Fibroblast of skin of back (primary cell): ENCODE results near the gene CYP27C1.
A peak's percentile ranks its signal among the peaks of the same experiment; 100 is the strongest.

Experiments
- DNase-seq: peaks from one replicate; pipeline ENCODE4 v3.0.0-alpha.2; 2013

Gene CYP27C1

GRCh38 chr2:127146820-127147502 is 73.1 kb downstream of the CYP27C1 start:
- DNase-seq, result peak; percentile 87

- no peak for DNase-seq
Observed at GRCh38 chr2:127146071-127146725, 73.9 kb downstream of the CYP27C1 start.

- DNase-seq, result peak; percentile 78
Observed at GRCh38 chr2:127145280-127145895, 74.7 kb downstream of the CYP27C1 start.

GRCh38 chr2:127143841-127144782 is 76.0 kb downstream of the CYP27C1 start:
- peak; percentile 50 for DNase-seq

- no peak for DNase-seq
Observed at GRCh38 chr2:127142663-127143630, 77.2 kb downstream of the CYP27C1 start.

- no peak for DNase-seq
Observed at GRCh38 chr2:127140538-127140937, 79.6 kb downstream of the CYP27C1 start.

- DNase-seq, result no peak
Observed at GRCh38 chr2:127139766-127140165, 80.3 kb downstream of the CYP27C1 start.

GRCh38 chr2:127138281-127138680 is 81.8 kb downstream of the CYP27C1 start:
- DNase-seq, result no peak

GRCh38 chr2:127137741-127138140 is 82.4 kb downstream of the CYP27C1 start:
- DNase-seq, result no peak

- DNase-seq, result no peak
Observed at GRCh38 chr2:127137225-127137624, 82.9 kb downstream of the CYP27C1 start.

GRCh38 chr2:127134833-127135830 is 85.0 kb downstream of the CYP27C1 start:
- DNase-seq, result no peak

GRCh38 chr2:127134235-127134634 is 85.9 kb downstream of the CYP27C1 start:
- DNase-seq, result no peak
